Right atrium auricular region (tissue), 2 donors: ENCODE measurements around the gene CCDC197. TPM values are rescaled to one million over a fixed set of nuclear protein-coding genes. Genes with fewer than 3 reads are reported as not detected.

Source experiments
- DNase-seq: peaks from one replicate; pipeline ENCODE4 v3.0.0-alpha.2; 2019; ENCODE audit warnings: low spot score
- H3K27ac ChIP-seq, 2 donors: fragments of 200-600 bp; sonication (generic); 1 replicate in 1 of 2; 2 replicates in 1 of 2; pipeline ENCODE4 v1.5.1; 2016 to 2019
- H3K27me3 ChIP-seq, 2 donors: fragments of 200-600 bp; sonication (generic); one replicate each; pipeline versions ENCODE4 v1.5.1 to v1.6.0; 2017 to 2019
- H3K36me3 ChIP-seq: fragments of 200-600 bp; sonication (generic); one replicate; pipeline ENCODE4 v1.5.1; 2016
- H3K4me1 ChIP-seq, 2 donors: fragments of 200-600 bp; sonication (generic); one replicate each; pipeline versions ENCODE4 v1.5.1 to v1.6.0; 2017 to 2019
- H3K4me3 ChIP-seq, 2 donors: fragments of 200-600 bp; sonication (generic); 1 replicate in 1 of 2; 2 replicates in 1 of 2; pipeline ENCODE4 v1.5.1; 2017 to 2019; ENCODE audit warnings: mild to moderate bottlenecking in 1 of 2, moderate library complexity in 1 of 2
- H3K9me3 ChIP-seq, 2 donors: fragments of 200-600 bp; sonication (generic); one replicate each; pipeline ENCODE4 v1.5.1; 2019
- CTCF ChIP-seq, 2 donors: fragments of 200-600 bp; sonication (generic); IDR thresholded peaks; one replicate each; pipeline ENCODE4 v1.5.1; 2019; ENCODE audit warnings: antibody characterized with exemption in 2 of 2
- total RNA-seq, 2 donors: library from RNA; depleted of rRNA; stranded (reverse); fragments of >200 nt; gene quantifications; one replicate each; pipeline ENCODE4 v1.1.0, GENCODE V29; 2016

Gene CCDC197
- total RNA-seq, 2 donors from 2014 or later, result not detected

- Histone ChIP-seq H3K27me3 (no peaks in the 10 kb centered on the region), H3K27ac (no peak overlapping the region), H3K4me3 (no peak overlapping the region), H3K9me3 (no peaks in the 10 kb centered on the region), H3K4me1 (peaks cover 0 to 31% of the 10 kb centered on the region in 2 donors), H3K36me3 (no peaks in the 10 kb centered on the region)
- no peak for DNase-seq
- no peak for TF ChIP-seq CTCF (IDR thresholded peaks at IDR 0.05)
Measured at GRCh38 chr14:94037954-94038353, 40.9 kb downstream of the CCDC197 start.

- no peak for DNase-seq
- no peaks in the 10 kb centered on the region for H3K27me3 ChIP-seq
- H3K27ac ChIP-seq, result no peak overlapping the region
- H3K4me3 ChIP-seq, result no peak overlapping the region
- H3K9me3 ChIP-seq, result no peaks in the 10 kb centered on the region
- peaks cover 0 to 36% of the 10 kb centered on the region in 2 donors for H3K4me1 ChIP-seq
- TF ChIP-seq CTCF (IDR thresholded peaks at IDR 0.05), result no peak
- no peaks in the 10 kb centered on the region for H3K36me3 ChIP-seq
Measured at GRCh38 chr14:94038510-94038909, 41.4 kb downstream of the CCDC197 start.

- Histone ChIP-seq H3K27me3 (no peaks in the 10 kb centered on the region), H3K4me1 (peaks cover 0 to 36% of the 10 kb centered on the region in 2 donors), H3K27ac (no peak overlapping the region), H3K9me3 (no peaks in the 10 kb centered on the region), H3K4me3 (no peak overlapping the region), H3K36me3 (no peaks in the 10 kb centered on the region)
- DNase-seq, result no peak
- no peak for TF ChIP-seq CTCF (IDR thresholded peaks at IDR 0.05)
Measured at GRCh38 chr14:94038921-94039629, 42.0 kb downstream of the CCDC197 start.

- no peak for TF ChIP-seq CTCF (IDR thresholded peaks at IDR 0.05)
- no peak for DNase-seq
- H3K27me3 ChIP-seq, result no peaks in the 10 kb centered on the region
- H3K36me3 ChIP-seq, result peaks cover 5% of the 10 kb centered on the region
- H3K9me3 ChIP-seq, result no peaks in the 10 kb centered on the region
- H3K4me1 ChIP-seq, result peaks cover 0 to 36% of the 10 kb centered on the region in 2 donors
- H3K27ac ChIP-seq, result no peak overlapping the region
- H3K4me3 ChIP-seq, result no peak overlapping the region
Measured at GRCh38 chr14:94040247-94040646, 43.1 kb downstream of the CCDC197 start.

GRCh38 chr14:94040796-94041195 is 43.7 kb downstream of the CCDC197 start:
- Histone ChIP-seq H3K27ac (no peak overlapping the region), H3K4me3 (no peak overlapping the region), H3K27me3 (no peaks in the 10 kb centered on the region), H3K9me3 (no peaks in the 10 kb centered on the region), H3K4me1 (peaks cover 0 to 34% of the 10 kb centered on the region in 2 donors), H3K36me3 (peaks cover 9% of the 10 kb centered on the region)
- TF ChIP-seq CTCF (IDR thresholded peaks at IDR 0.05), result no peak
- no peak for DNase-seq
